ENCODE data around the gene CARS1. TPM values are rescaled to one million over a fixed set of nuclear protein-coding genes. Genes with fewer than 3 reads are reported as not detected.

The CARS1 gene
- total RNA-seq, 1 experiment from 2014 or later, result 42.6 TPM

DNA sequence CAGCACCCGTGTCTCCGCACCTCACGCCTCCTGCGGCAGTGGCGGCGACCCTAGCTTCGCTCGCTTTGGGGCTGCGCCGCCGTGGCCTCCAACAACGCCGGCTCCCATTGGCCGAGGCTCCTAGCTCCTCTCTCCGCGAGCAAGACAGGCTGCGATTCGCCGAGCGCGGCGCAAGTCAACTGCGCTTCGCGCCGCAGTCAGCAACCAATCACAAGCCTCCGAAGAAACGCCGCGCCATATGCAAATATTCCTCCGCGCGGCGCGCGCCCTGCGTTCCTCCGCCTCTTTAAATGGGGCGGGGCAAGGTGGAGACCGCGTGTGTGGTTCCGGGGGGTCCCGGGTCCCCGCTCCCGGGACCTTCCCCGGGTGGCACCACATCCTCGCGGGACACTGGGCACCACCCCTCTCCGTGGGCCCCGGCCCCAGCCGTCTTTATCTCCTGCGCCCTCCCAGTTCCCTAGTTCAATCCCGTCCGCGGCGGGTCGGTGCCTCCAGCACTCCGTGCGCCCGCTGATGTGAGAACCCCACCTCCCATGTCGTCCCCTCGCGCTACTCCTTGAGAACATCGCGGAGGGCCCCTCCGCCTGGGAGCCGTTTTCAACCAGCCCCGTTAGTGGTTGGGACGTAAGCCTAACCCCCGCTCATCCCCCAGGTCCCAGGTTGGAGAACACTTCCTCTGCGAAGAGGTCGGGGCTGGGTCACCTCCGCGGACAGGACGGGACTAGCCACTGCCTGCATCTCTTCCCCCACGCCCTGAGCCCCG, 64.8 kb downstream of the CARS1 start, which contains the start of gene NAP1L4:
Gene NAP1L4, minus strand, starts transcription at position 96 of the 763 bp plus-strand sequence. CDS start 13,109 bp downstream, outside the sequence.
- peak; percentile 98 for DNase-seq (ENCODE audit: low read depth)

- DNase-seq (ENCODE audit: low read depth), result peak; percentile 26
These were observed 65.6 kb downstream of the CARS1 start for GRCh38 chr11:2991452-2992233.

DNA sequence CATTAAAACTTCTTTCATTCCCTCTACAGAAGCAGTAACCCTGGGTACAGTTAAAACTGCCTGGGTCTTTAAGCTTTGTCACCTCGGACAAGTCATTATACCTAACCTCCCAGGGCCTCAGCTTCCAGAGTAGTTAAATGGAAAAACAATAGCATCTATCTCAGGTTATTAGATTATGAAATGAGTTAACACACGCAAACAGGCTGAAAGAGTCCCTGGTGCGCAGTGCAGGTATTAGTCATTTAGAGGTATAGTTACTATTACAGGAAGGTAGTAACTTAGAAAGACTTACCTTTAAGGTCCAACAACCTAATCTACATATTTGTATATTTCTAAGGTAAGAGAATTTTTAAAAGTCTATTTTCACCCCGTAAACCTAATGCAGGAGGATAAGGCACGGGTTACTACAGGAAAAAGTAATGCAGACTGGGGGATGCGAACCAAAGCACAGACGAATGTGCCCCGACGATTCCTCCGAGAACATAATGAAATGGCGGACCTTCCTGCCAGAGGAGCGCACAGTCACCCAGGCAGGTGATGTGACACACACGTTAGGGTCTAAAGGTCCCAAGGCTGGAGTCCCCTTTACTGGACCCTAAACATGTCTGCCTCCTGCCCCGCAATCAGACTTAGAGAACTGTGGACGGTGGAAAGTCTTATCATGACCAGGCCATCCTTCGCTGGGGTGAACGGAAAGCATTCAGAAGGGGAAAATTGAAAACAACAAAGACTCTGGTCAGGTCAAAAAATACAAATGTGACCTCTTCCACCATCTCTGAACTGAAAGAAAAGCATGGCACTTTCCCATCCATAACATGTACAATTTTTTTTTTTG, 66.4 kb downstream of the CARS1 start:
- peak; percentile 20 for DNase-seq (ENCODE audit: low read depth)

DNA sequence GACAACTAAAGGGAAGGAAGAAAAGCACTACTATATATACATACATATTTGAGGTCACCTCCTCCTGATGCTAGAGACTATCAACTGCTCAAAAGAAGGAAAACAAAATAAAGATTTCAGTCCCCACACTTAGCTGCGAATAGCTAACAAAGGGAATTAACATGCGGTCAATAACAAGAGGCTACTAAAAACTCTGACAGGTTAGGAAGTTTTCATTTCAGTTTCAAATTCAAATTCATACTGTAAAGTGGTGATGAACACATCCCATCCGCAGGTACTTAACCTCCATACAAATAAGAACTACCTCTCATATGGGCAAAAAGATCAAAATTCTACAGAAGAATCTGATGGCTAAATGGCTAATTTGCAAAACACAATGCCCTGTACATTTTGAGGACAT, 67.7 kb downstream of the CARS1 start:
- no peak for DNase-seq (ENCODE audit: low read depth)

GRCh38 chr11:2989006-2989405, 68.2 kb downstream of the CARS1 start:
- no peak for DNase-seq (ENCODE audit: low read depth)

DNA sequence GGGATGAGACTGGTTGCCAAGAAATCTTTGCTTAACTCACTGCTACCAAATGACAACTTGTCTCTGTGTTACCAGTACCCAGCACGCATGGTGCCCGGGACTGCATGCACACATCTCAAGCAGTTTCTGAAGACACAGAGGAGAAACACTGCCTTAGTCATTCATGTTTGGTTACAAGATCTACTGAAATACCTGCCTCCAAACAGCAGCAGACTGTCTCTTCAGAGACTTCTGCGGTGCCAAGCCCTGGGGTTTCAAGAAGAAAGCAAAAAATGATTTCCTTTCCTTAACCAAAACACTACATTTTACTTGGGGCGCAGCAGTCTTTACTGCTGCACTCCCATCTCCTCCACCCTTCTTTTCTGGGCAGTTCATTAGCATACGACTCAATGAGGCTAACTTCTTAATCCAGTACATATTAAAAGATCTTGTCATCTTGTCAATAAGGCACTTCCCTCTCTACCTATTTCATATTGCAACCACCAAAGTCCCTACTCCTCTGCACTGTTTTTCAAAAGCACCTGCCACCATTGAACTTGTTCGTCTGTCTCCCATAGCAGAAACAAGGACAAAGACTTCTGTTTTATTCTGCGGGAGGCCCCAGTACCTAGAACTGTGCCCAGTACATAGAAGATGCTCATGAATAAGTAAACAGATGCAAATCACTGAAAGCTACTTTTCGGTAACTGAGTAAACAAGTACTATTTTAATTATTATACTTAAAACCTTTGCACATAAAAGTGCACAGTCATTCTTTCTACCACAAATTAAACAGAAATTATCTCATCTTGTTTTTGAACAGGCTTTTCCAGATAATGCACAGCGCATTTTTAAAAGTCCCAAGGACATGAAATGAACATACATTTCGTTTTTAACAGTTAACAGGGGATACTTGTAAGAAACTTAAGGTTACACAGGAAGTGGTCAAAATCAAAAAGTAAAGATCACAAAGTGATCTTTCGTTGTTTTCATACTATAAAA, 69.1 kb downstream of the CARS1 start:
- DNase-seq (ENCODE audit: low read depth), result no peak

GRCh38 chr11:2983908-2984307, 73.3 kb downstream of the CARS1 start:
- DNase-seq (ENCODE audit: low read depth), result no peak

DNA sequence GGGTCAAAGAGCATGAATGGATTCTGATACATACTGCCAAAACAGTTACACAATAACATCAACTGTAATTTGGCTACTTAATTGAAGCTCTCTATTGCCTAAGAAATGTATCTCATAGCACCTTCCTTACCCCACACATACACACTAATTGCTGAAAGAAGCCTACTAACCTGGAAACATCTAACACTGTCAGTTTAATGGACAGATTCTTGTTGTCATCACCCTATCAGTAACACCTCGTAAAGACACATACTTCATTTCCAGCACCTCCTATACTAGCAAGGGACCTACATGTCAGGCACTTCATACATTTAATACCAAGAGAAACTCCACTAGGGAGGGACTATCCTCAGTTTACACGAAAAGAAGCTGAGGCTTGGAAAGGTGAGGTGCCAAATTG, 75.0 kb downstream of the CARS1 start:
- no peak for DNase-seq (ENCODE audit: low read depth)

GRCh38 chr11:2981130-2981529, 76.1 kb downstream of the CARS1 start:
- no peak for DNase-seq (ENCODE audit: low read depth)

DNA sequence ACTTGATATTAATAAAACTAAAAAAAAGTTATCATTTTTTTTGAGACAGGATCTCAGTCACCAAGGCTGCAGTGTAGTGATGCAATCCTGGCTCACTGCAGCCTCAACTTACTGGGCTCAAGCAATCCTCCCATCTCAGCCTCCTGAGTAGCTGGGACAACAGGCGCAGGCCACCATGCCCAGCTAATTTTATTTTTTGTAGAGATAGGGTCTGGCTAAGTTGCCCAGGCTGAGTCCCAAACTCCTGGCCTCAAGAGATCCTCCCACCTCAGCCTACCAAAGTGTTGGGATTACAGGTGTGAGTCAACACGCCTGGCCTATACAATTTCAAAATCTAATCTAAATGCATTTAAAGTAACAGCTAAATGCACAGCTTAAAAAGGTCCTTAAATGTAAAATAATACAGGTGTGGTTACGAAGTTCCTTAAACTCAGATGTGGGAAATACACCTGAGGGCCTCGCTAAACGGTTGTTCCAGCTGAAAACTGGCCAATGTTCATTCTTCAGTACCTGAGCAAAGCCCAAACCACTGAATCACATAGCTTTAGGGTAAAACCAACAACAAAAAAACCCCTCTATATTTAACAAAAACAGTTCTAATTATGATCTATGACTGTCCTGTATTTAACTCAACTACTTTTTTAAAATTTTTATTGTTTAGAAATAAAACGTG, 76.9 kb downstream of the CARS1 start:
- no peak for DNase-seq (ENCODE audit: low read depth)

DNA sequence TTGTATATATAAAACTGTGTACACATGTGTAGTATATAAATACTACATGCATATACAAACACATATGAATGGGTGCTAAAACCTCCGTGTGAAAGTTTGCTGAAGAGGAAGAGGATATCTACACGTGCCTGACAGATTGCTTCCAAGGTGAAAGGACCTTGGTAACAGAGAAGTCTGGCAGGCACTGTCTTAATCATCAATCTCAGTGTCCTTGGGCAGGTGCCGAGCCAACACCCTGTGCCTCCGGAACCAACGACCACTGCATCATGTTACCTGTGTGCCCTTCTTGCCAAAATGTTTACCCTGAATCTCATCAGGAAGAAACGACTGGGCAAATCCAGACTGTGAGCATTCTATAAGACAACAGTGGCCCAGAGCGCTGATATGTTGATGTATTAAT, 80.1 kb downstream of the CARS1 start:
- DNase-seq (ENCODE audit: low read depth), result no peak

GRCh38 chr11:2976294-2977063, 80.7 kb downstream of the CARS1 start:
- DNase-seq (ENCODE audit: low read depth), result no peak

GRCh38 chr11:2975594-2975993, 81.6 kb downstream of the CARS1 start:
- no peak for DNase-seq (ENCODE audit: low read depth)

GRCh38 chr11:2974272-2974671, 83.0 kb downstream of the CARS1 start:
- DNase-seq (ENCODE audit: low read depth), result no peak

- no peak for DNase-seq (ENCODE audit: low read depth)
These were observed 88.8 kb downstream of the CARS1 start for GRCh38 chr11:2968341-2968900.

- no peak for DNase-seq (ENCODE audit: low read depth)
These were observed 92.4 kb downstream of the CARS1 start for GRCh38 chr11:2964782-2965181.

DNA sequence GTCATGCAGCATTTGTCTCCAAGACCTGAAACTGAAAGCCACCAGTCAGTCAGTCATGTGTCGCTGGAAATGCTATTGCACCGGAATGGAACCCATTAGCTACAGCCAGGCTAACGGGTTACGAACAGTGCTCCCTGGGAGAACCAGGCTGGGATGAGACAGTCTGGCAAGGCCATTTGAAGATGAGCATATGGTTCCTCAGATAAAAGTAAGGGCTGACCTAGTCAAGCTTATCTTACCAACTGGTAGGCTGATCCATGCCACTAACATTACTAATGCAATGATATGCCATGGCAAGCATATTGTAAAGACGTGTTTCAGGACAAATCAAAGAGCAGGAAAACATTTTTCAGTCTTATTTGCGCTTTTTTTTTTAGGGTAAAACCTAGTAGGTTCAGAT, 93.5 kb downstream of the CARS1 start:
- DNase-seq (ENCODE audit: low read depth), result no peak

DNA sequence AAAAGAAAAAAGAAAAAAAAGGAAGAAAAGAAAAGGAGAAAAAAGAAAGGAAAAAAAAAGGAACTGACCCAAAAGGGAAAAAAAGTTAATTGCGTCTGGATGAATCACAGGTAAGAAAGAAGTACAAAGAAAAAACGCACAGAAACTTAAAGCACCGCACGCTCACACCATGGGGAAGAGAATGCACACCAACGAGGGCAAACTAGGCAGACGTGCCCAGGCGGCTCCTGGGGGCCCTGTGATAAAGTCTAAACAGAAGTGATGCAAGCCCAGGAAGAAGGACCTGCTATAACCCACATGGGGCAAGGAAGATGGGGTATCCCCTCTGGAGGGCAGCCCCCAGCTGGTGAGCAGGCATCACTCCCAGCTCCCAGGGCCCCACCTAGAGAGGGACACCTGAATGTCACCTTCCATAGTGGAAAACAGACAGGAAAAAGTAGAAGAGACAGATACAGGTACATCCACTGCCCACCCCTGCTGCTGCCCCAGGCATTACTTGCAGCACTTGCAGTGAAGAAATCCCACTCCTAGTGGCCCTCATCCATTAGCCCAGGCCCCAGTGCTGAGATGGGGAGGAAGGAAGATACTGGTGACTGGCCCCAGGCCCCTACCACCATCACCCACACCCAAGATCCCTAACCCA, 94.0 kb downstream of the CARS1 start:
- no peak for DNase-seq (ENCODE audit: low read depth)

DNA sequence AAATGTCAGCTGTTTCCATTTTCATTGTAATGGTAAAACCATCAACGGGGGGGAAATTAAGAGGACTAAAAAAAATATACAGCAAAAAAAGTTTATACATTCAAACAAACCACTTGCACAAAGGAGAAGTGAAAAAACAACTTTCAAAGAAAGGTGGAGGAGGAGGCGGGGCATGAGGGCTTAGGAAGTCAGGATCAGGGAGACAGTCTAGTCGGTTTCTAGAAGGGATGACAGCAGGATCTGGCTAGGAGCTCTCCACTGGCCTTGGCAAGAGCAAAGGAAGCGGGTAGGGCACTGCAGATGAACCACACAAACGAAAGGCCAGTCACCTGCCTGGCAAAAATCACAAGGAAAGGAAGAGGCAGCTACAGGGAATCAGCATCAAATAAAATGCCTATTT, 96.1 kb downstream of the CARS1 start:
- DNase-seq (ENCODE audit: low read depth), result no peak

All from Daoy (cell line).